KMS-11 (cell line): Measurements from ENCODE around the gene DMC1.
"Not testable (repeated sequence)": the region's sequence is repeated elsewhere in the genome, so short reads cannot be mapped to it uniquely, and the experiment has no call there.

Source experiments
- H2AFZ ChIP-seq: fragments of 200-600 bp; sonication (generic); 2 replicates; pipeline ENCODE4 v1.6.1; 2016; ENCODE audit warnings: antibody characterized with exemption, mixed run types, low read depth
- H3K27ac ChIP-seq: fragments of 200-600 bp; sonication (generic); 2 replicates; pipeline ENCODE4 v1.6.1; 2016; ENCODE audit warnings: mild to moderate bottlenecking, mixed run types
- H3K27me3 ChIP-seq: fragments of 200-600 bp; sonication (generic); 2 replicates; pipeline ENCODE4 v1.6.1; 2017; ENCODE audit warnings: mild to moderate bottlenecking, low read depth, mixed run types, moderate library complexity; ENCODE audit not compliant: insufficient read depth
- H3K36me3 ChIP-seq: fragments of 200-600 bp; sonication (generic); 2 replicates; pipeline ENCODE4 v1.6.1; 2017; ENCODE audit warnings: mild to moderate bottlenecking, mixed run types; ENCODE audit not compliant: insufficient read depth
- H3K4me1 ChIP-seq: fragments of 200-600 bp; sonication (generic); 2 replicates; pipeline ENCODE4 v1.6.1; 2016; ENCODE audit warnings: mild to moderate bottlenecking, low read depth, mixed run types; ENCODE audit not compliant: poor library complexity, severe bottlenecking
- H3K4me2 ChIP-seq: fragments of 200-600 bp; sonication (generic); 2 replicates; pipeline ENCODE4 v1.7.0; 2016; ENCODE audit warnings: mild to moderate bottlenecking, mixed run types
- H3K4me3 ChIP-seq: fragments of 200-600 bp; sonication (generic); IDR thresholded peaks from 2 replicates; pipeline ENCODE4 v1.6.1; 2017; ENCODE audit warnings: low read depth, low read length, mixed read lengths; ENCODE audit not compliant: insufficient read depth
- H3K79me2 ChIP-seq: fragments of 200-600 bp; sonication (generic); 2 replicates; pipeline ENCODE4 v1.6.1; 2016; ENCODE audit warnings: low read depth, mixed run types; ENCODE audit not compliant: insufficient read depth
- H3K9ac ChIP-seq: fragments of 200-600 bp; sonication (generic); 2 replicates; pipeline ENCODE4 v1.6.1; 2016; ENCODE audit warnings: mild to moderate bottlenecking, mixed run types
- H4K20me1 ChIP-seq: fragments of 200-600 bp; sonication (generic); 2 replicates; pipeline ENCODE4 v1.6.1; 2016; ENCODE audit warnings: mild to moderate bottlenecking, mixed run types; ENCODE audit not compliant: insufficient read depth
- TF ChIP-seq, protein P1 (sequence below): fragments of 200-600 bp; sonication (generic); conservative IDR thresholded peaks from 2 replicates; pipeline ENCODE4 v1.6.1; 2017; ENCODE audit warnings: low read depth, mild to moderate bottlenecking, antibody characterized with exemption, low read length, moderate library complexity, mixed read lengths

The DMC1 gene

DNA sequence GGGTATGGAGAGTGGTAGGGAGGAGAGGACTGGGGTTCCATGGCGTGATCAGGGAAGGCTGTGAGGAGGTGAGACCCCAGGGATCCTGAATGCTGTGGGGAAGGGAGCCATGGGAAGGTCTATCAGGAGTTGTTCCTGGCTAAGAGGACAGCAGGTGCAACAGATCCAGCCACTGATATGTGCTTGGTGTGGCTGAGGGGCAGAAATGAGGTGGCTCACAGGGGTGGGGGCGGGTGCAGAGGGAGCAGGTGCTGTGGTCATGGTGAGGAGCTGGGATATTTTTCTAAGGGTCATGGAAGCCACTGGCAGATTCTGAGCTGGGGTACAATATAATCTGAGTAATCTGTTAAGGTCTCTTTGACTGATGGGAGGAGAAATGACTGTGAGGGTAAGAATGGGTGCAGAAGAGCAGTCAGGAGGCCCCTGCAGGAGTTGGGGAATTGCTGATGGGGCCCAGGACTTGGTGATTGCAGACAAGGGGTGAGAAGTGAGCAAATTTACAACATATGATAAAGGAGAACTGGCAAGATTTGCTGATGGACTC, 31.3 kb upstream of the DMC1 start:
- Histone ChIP-seq H3K9ac (no peak overlapping the region), H3K4me1 (no peaks in the 10 kb centered on the region), H2AFZ (no peak overlapping the region), H3K79me2 (no peaks in the 10 kb centered on the region), H3K27me3 (no peaks in the 10 kb centered on the region), H4K20me1 (no peaks in the 10 kb centered on the region), H3K27ac (no peak overlapping the region), H3K4me2 (no peak overlapping the region), H3K36me3 (no peaks in the 10 kb centered on the region), H3K4me3 (no peak overlapping the region)
- TF ChIP-seq, protein P1, sequence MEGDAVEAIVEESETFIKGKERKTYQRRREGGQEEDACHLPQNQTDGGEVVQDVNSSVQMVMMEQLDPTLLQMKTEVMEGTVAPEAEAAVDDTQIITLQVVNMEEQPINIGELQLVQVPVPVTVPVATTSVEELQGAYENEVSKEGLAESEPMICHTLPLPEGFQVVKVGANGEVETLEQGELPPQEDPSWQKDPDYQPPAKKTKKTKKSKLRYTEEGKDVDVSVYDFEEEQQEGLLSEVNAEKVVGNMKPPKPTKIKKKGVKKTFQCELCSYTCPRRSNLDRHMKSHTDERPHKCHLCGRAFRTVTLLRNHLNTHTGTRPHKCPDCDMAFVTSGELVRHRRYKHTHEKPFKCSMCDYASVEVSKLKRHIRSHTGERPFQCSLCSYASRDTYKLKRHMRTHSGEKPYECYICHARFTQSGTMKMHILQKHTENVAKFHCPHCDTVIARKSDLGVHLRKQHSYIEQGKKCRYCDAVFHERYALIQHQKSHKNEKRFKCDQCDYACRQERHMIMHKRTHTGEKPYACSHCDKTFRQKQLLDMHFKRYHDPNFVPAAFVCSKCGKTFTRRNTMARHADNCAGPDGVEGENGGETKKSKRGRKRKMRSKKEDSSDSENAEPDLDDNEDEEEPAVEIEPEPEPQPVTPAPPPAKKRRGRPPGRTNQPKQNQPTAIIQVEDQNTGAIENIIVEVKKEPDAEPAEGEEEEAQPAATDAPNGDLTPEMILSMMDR = no peak

DNA sequence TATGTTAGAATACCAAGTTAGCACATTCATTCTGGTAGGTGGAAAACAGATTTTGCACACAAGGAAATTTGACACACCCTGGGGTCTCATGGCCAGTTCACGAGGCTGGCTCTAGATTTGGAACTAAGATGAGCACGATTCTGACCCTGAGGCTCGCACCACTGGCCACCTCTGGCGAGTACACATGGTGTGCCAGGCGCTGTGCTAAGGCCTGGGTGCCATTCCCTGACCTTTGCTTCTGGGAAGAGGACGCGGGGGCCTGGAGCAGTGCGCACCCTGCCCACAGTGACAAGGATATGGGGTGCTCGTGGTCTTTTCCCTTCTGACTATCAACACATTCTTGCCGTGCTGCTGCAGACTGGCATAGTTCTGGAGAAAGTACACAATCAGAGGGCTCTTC, 29.5 kb upstream of the DMC1 start:
- TF ChIP-seq, protein P1 = no peak
- peaks cover 2% of the 10 kb centered on the region for H3K4me1 ChIP-seq
- no peak overlapping the region for H3K4me2 ChIP-seq
- H3K27ac ChIP-seq = no peak overlapping the region
- H4K20me1 ChIP-seq = no peaks in the 10 kb centered on the region
- no peaks in the 10 kb centered on the region for H3K36me3 ChIP-seq
- H2AFZ ChIP-seq = no peak overlapping the region
- no peaks in the 10 kb centered on the region for H3K27me3 ChIP-seq
- H3K9ac ChIP-seq = no peak overlapping the region
- no peak overlapping the region for H3K4me3 ChIP-seq
- H3K79me2 ChIP-seq = no peaks in the 10 kb centered on the region

DNA sequence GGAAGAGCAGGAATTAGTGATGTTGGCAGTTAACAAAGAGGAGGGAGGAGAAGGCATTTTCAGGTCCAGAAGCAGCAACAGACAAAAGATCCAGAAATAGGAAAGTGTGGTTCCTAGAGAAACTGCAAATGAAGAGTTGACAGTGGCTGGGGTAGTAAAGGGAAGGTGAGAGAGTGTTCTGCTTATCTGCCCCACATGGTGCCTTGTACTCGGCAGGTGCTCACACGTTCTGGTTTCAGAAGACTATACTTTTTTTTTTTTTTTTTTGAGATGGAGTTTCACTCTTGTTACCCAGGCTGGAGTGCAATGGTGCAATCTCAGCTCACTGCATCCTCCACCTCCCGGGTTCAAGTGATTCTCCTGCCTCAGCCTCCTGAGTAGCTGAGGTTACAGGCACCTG, 12.9 kb upstream of the DMC1 start:
- not testable (repeated sequence) for H3K4me3 ChIP-seq, H2AFZ ChIP-seq, H3K79me2 ChIP-seq, H4K20me1 ChIP-seq, H3K27ac ChIP-seq, H3K9ac ChIP-seq, H3K36me3 ChIP-seq, H3K27me3 ChIP-seq
- Histone ChIP-seq H3K4me2 (peak overlapping the region; percentile 36; the same call in 1 of the 2 replicates), H3K4me1 (peaks cover 22% of the 10 kb centered on the region)

DNA sequence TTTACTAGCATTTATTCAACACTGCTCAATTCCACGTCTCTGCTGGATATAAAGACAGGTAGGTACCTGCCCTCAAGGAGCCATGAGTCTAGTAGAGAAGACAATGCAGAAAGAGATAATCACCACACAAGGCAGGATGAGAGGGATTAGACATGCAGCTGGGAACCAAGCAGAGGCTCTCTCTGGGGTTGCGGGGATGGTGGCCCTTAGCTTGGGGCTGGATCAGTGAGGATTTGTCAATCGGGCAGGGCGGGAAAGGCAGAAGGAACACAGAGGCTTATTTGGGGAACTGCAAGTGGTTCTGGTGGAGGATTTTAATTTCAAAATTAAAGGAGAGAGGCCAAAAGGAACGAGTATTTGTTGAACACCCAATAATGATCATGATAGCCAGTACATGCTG, 8.5 kb upstream of the DMC1 start:
- Histone ChIP-seq H3K4me2 (no peak overlapping the region), H3K4me3 (no peak overlapping the region), H4K20me1 (no peaks in the 10 kb centered on the region), H2AFZ (no peak overlapping the region), H3K4me1 (peaks cover 17% of the 10 kb centered on the region), H3K27me3 (no peaks in the 10 kb centered on the region), H3K79me2 (no peaks in the 10 kb centered on the region), H3K36me3 (no peaks in the 10 kb centered on the region), H3K9ac (no peak overlapping the region), H3K27ac (no peak overlapping the region)
- TF ChIP-seq, protein P1 = no peak

DNA sequence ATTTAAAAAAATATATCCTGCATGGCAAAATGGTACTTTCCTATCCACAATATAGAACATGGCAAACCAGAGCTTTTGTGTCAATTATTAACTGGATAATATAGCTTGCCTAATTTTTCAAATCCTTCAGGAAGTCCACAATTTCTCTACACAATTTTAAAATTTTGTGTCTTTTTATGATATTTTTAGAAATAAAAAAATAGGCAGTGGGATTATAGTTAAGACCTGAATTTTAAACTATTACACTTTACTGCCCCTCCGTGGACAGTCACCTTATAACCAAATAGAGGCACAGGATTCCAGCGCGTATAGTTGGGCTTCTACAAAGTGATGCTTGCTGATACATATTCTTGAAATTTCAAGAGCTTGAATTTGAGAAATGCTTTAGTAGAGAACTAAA, 2.1 kb upstream of the DMC1 start:
- Histone ChIP-seq H3K27ac (no peak overlapping the region), H4K20me1 (no peaks in the 10 kb centered on the region), H2AFZ (no peak overlapping the region), H3K4me3 (no peak overlapping the region), H3K36me3 (no peaks in the 10 kb centered on the region), H3K79me2 (no peaks in the 10 kb centered on the region), H3K9ac (no peak overlapping the region), H3K4me2 (peak overlapping the region; percentile 60; the same call in 1 of the 2 replicates), H3K4me1 (peaks cover 21% of the 10 kb centered on the region), H3K27me3 (no peaks in the 10 kb centered on the region)
- TF ChIP-seq, protein P1 = peak; percentile 61; the same call in 1 of the 2 replicates
